NCI-H2227 treated with DMSO at 0.1 percent for 48 hours (cell line): Measurements from ENCODE around the gene TEC.
"Not testable (repeated sequence)": the region's sequence is repeated elsewhere in the genome, so short reads cannot be mapped to it uniquely, and the experiment has no call there.

Experiments used
- DNase-seq: peaks from one replicate; lab custom pipeline; 2025; lab: John Stamatoyannopoulos, UW

TEC gene

GRCh38 chr4:48242511-48243195 lies 27.0 kb downstream of the TEC start:
- DNase-seq: no peak

- DNase-seq: no peak
These were observed 27.9 kb downstream of the TEC start for GRCh38 chr4:48241731-48242130.

- no peak for DNase-seq
These were observed 31.5 kb downstream of the TEC start for GRCh38 chr4:48237996-48238645.

- DNase-seq: no peak
These were observed 34.6 kb downstream of the TEC start for GRCh38 chr4:48235050-48235449.

- no peak for DNase-seq
These were observed 35.1 kb downstream of the TEC start for GRCh38 chr4:48234575-48234974.

- DNase-seq: no peak
These were observed 40.7 kb downstream of the TEC start for GRCh38 chr4:48228949-48229348.

- no peak for DNase-seq
These were observed 42.0 kb downstream of the TEC start for GRCh38 chr4:48227662-48228061.

- DNase-seq: no peak
These were observed 43.4 kb downstream of the TEC start for GRCh38 chr4:48226199-48226598.

GRCh38 chr4:48225368-48226141 lies 44.1 kb downstream of the TEC start:
- no peak for DNase-seq

GRCh38 chr4:48224606-48225005 lies 45.0 kb downstream of the TEC start:
- no peak for DNase-seq

GRCh38 chr4:48223633-48224295 lies 45.9 kb downstream of the TEC start:
- no peak for DNase-seq

GRCh38 chr4:48222491-48222890 lies 47.1 kb downstream of the TEC start:
- no peak for DNase-seq

GRCh38 chr4:48219430-48219829 lies 50.2 kb downstream of the TEC start:
- not testable (repeated sequence) for DNase-seq

- no peak for DNase-seq
These were observed 53.1 kb downstream of the TEC start for GRCh38 chr4:48216563-48216962.

- DNase-seq: no peak
These were observed 53.7 kb downstream of the TEC start for GRCh38 chr4:48215977-48216376.

- DNase-seq: no peak
These were observed 57.5 kb downstream of the TEC start for GRCh38 chr4:48212165-48212564.

GRCh38 chr4:48210966-48211328 lies 58.7 kb downstream of the TEC start:
- no peak for DNase-seq

- DNase-seq: no peak
These were observed 64.0 kb downstream of the TEC start for GRCh38 chr4:48205626-48206025.

GRCh38 chr4:48205107-48205506 lies 64.5 kb downstream of the TEC start:
- DNase-seq: no peak

- no peak for DNase-seq
These were observed 65.8 kb downstream of the TEC start for GRCh38 chr4:48203819-48204218.

GRCh38 chr4:48197643-48198237 lies 71.9 kb downstream of the TEC start:
- no peak for DNase-seq
